GM21786 (cell line): ENCODE measurements around the gene GCLC.

ENCODE experiments used
- ATAC-seq: cut with Tn5 transposase; IDR thresholded peaks from one replicate; pipeline ENCODE4 v1.9.1; 2021; ENCODE audit not compliant: unreplicated experiment

Gene GCLC

GRCh38 chr6:53461041-53461656 lies 83.8 kb downstream of the GCLC start:
- ATAC-seq, result peak; percentile 74

GRCh38 chr6:53458105-53458866 lies 86.6 kb downstream of the GCLC start:
- no peak for ATAC-seq

GRCh38 chr6:53456809-53457208 lies 88.1 kb downstream of the GCLC start:
- no peak for ATAC-seq

- ATAC-seq, result no peak
Observed at GRCh38 chr6:53455678-53456077, 89.2 kb downstream of the GCLC start.

GRCh38 chr6:53451165-53451564 lies 93.7 kb downstream of the GCLC start:
- ATAC-seq, result no peak

- no peak for ATAC-seq
Observed at GRCh38 chr6:53447865-53448264, 97.0 kb downstream of the GCLC start.
